ENCODE results near the gene ITPKC. TPM values are rescaled to one million over a fixed set of nuclear protein-coding genes. Genes with fewer than 3 reads are reported as not detected.

The ITPKC gene
- total and polyA plus RNA-seq, 10 of the 15 experiments (the other 5 are each of a cell fraction or from before 2014, with no cell fraction given): 0.03 to 6.4 (median 3.5) TPM

DNA sequence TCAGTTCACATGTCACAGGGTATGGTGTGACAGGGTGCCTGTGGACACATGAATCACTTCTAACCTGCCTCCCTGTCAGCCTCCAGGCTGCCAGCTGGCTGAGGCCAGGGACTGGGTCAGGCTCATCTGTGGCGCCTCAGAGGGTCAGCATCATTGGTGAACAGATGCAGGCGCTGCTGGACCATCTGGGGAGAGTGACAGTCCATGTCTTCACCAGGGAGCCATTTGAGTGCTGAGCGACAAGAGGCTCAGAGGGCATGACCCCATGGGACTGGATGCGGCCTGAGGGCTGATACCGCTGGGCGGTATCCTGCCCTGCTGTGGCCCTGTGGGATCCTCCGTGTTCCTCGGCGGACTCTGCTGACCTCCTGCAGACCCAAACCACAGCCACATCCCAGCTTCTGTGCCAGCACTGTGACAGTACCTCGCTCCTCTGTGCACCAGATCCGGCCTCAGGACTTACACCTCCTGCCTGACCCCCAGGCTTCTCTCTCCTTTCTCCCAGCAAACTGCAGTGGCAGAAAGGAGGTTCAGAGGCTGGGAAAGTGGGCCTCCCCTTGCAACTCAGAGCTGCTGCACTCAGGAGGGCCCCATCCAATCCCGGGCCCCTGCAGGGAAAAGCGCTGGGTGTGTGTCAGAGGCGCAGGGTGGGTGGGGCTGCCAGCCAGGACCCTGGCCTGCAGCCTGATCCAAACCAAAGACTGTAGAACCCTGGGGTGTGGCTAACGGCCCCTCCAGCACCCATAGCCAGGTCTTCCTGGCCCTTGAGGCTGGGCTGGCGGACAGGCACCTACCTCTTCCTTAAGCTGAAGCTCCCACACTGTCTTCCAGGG is 23.2 kb downstream of the ITPKC start:
- H3K4me3 ChIP-seq: no peak overlapping the region
- in situ Hi-C loops (cut with MboI) (no loop called here), intact Hi-C loops (cut with micrococcal nuclease; ENCODE audit: unreplicated experiment) (no loop called here)
- H3K9me3 ChIP-seq (replicated peaks; ENCODE audit: control insufficient read depth, insufficient read depth, low read length): no peaks in the 10 kb centered on the region
- no peaks in the 10 kb centered on the region for H3K79me2 ChIP-seq (ENCODE audit: control insufficient read depth, insufficient read depth, low read length)
- H3K4me1 ChIP-seq (ENCODE audit: control insufficient read depth, insufficient read depth, low read length): no peaks in the 10 kb centered on the region
- ATAC-seq (no peak), FAIRE-seq (no peak), DNase-seq (ENCODE audit: low read depth, low spot score) (no peak)
- ChIA-PET CTCF (no interaction called here), RAD21 (ENCODE audit: unreplicated experiment) (no interaction called here), SMC1A (ENCODE audit: uncharacterized antibody, unreplicated experiment) (interaction anchor here (0.6 kb wide), 1 partner anchor 80 kb away, joined by 3 read pairs; no protein-coding TSS in a partner anchor), POLR2A (no interaction called here)
- H3K9ac ChIP-seq (ENCODE audit: control insufficient read depth, insufficient read depth, low read length): no peak overlapping the region
- H3K36me3 ChIP-seq (ENCODE audit: control insufficient read depth in 2 of 2, insufficient read depth in 2 of 2, low read length in 1 of 2): peaks cover 0 to 1% of the 10 kb centered on the region in 2 experiments; a peak in 3 of 4 replicates
- WGBS (ENCODE audit: insufficient coverage, insufficient replicate concordance, low lambda C conversion rate, missing lambda C conversion rate): 73% methylated on average over 16 of the region's 16 CpGs
- H3K27me3 ChIP-seq (replicated peaks in 1 of 2; ENCODE audit: control insufficient read depth in 2 of 2, insufficient read depth in 2 of 2, low read length in 1 of 2): no peaks in the 10 kb centered on the region
- H3K4me2 ChIP-seq (ENCODE audit: control insufficient read depth, insufficient read depth): no peak overlapping the region
- H4K20me1 ChIP-seq (ENCODE audit: control insufficient read depth, insufficient read depth): no peaks in the 10 kb centered on the region
- TF ChIP-seq GATAD2B (conservative IDR thresholded peaks at IDR 0.05; ENCODE audit: low read depth) (no peak), RBBP5 (conservative IDR thresholded peaks at IDR 0.05) (no peak), BCL3 (IDR thresholded peaks at IDR 0.05; ENCODE audit: borderline replicate concordance, insufficient read depth, low read depth, low read length, poor library complexity, severe bottlenecking) (no peak), NFXL1 (IDR thresholded peaks at IDR 0.05; ENCODE audit: borderline replicate concordance) (no peak), RELA (IDR thresholded peaks at IDR 0.05; ENCODE audit: borderline replicate concordance, partially characterized antibody) (no peak), SMARCA5 (IDR thresholded peaks at IDR 0.05) (no peak), NRF1 (conservative IDR thresholded peaks at IDR 0.05; ENCODE audit: low read depth, low read length) (no peak)
- TF ChIP-seq, protein P1, sequence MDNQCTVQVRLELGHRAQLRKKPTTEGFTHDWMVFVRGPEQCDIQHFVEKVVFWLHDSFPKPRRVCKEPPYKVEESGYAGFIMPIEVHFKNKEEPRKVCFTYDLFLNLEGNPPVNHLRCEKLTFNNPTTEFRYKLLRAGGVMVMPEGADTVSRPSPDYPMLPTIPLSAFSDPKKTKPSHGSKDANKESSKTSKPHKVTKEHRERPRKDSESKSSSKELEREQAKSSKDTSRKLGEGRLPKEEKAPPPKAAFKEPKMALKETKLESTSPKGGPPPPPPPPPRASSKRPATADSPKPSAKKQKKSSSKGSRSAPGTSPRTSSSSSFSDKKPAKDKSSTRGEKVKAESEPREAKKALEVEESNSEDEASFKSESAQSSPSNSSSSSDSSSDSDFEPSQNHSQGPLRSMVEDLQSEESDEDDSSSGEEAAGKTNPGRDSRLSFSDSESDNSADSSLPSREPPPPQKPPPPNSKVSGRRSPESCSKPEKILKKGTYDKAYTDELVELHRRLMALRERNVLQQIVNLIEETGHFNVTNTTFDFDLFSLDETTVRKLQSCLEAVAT (IDR thresholded peaks at IDR 0.05): no peak
- BruUV-seq (replicated peaks): no TSS peak
- no peak overlapping the region for H3K27ac ChIP-seq (ENCODE audit: control insufficient read depth, insufficient read depth)
- no peak overlapping the region for H2AFZ ChIP-seq (ENCODE audit: control insufficient read depth, low read depth, low read length)

Data from GM12878 (cell line).